ENCODE data around the gene SLC39A3. TPM values are rescaled to one million over a fixed set of nuclear protein-coding genes. Genes with fewer than 3 reads are reported as not detected.
A peak's percentile ranks its signal among the peaks of the same experiment; 100 is the strongest.

The SLC39A3 gene
- total RNA-seq, 1 experiment from 2014 or later: 32.4 TPM

- Histone ChIP-seq H2BK5ac (ENCODE audit: insufficient read length, low read length) (no peak overlapping the region), H3K23ac (ENCODE audit: insufficient read length, low read depth, low read length) (no peak overlapping the region), H3T11ph (ENCODE audit: low read length) (no peak overlapping the region), H3K79me2 (ENCODE audit: insufficient read depth, low read length) (no peaks in the 10 kb centered on the region), H4K91ac (ENCODE audit: insufficient read length, low read depth, low read length) (no peak overlapping the region), H3K4me2 (ENCODE audit: insufficient read depth, insufficient read length, low read length) (no peak overlapping the region), H3K4ac (ENCODE audit: low read depth, low read length) (no peak overlapping the region), H3K79me1 (ENCODE audit: insufficient read depth, low read depth, low read length, poor library complexity, severe bottlenecking) (no peaks in the 10 kb centered on the region), H2BK12ac (ENCODE audit: insufficient read length, low read depth, low read length) (no peak overlapping the region), H2AK5ac (ENCODE audit: insufficient read length, low read length) (no peak overlapping the region), H2BK15ac (ENCODE audit: low read depth, low read length) (no peak overlapping the region), H2AFZ (ENCODE audit: low read length) (no peak overlapping the region), H3K56ac (ENCODE audit: insufficient read length, low read depth, low read length) (no peak overlapping the region), H4K20me1 (ENCODE audit: control insufficient read depth, insufficient read depth, insufficient read length) (no peaks in the 10 kb centered on the region), H2BK20ac (ENCODE audit: low read depth, low read length, poor library complexity, severe bottlenecking) (no peak overlapping the region), H3K27me3 (ENCODE audit: insufficient read depth, low read length) (no peaks in the 10 kb centered on the region), H3K14ac (ENCODE audit: insufficient read depth, low read length) (no peak overlapping the region; the same call in 1 of the 2 replicates), H3K4me1 (ENCODE audit: insufficient read depth, low read length) (no peaks in the 10 kb centered on the region), H2BK120ac (ENCODE audit: low read depth, low read length, poor library complexity, severe bottlenecking) (no peak overlapping the region), H3K27ac (ENCODE audit: insufficient read length, low read depth, low read length) (no peak overlapping the region), H3K9ac (ENCODE audit: extremely low read depth, insufficient read length, low read length) (no peak overlapping the region), H4K5ac (ENCODE audit: insufficient read length, low read depth, low read length) (no peak overlapping the region), H3K23me2 (ENCODE audit: insufficient read length, low read depth, low read length, poor library complexity, severe bottlenecking) (peaks cover 7% of the 10 kb centered on the region), H3K18ac (ENCODE audit: insufficient read length, low read depth, low read length) (no peak overlapping the region), H3K9me3 (ENCODE audit: control insufficient read depth, low read depth, low read length) (no peaks in the 10 kb centered on the region), H4K8ac (replicated peaks; ENCODE audit: insufficient read length, low read depth, low read length) (no peak overlapping the region)
- H3K36me3 Mint-ChIP-seq (ENCODE audit: insufficient read depth in 1 of 3, low read depth in 3 of 3): peaks cover 0 to 3% (median 0%) of the 10 kb centered on the region in 3 experiments; a peak in 2 of 7 replicates
- DNase-seq: no peak
- peaks cover 6 to 15% of the 10 kb centered on the region in 2 experiments for H3K4me1 Mint-ChIP-seq
- peaks cover 41% of the 10 kb centered on the region for H3K27me3 Mint-ChIP-seq (ENCODE audit: low read depth)
- no peak overlapping the region for H3K27ac Mint-ChIP-seq
- no CpG with 5 or more reads among the region's 39 CpGs for WGBS (ENCODE audit: extremely low coverage, insufficient read length, low lambda C conversion rate)
- no peaks in the 10 kb centered on the region for H3K9me3 Mint-ChIP-seq
- no peak for TF ChIP-seq CTCF (conservative IDR thresholded peaks at IDR 0.05)
- peak overlapping the region; percentile 72 to 84 for H3K4me3 Mint-ChIP-seq
Observed at GRCh38 chr19:2721570-2722540, 18.0 kb downstream of the SLC39A3 start.
